ENCODE results near the gene SLC13A3.

- TF ChIP-seq CTCF (IDR thresholded peaks at IDR 0.05), result no peak
- no peak for TF ChIP-seq EZH2 (IDR thresholded peaks at IDR 0.05)
- TF ChIP-seq EZH2phosphoT487 (IDR thresholded peaks at IDR 0.05), result no peak
Observed at GRCh38 chr20:46541229-46541935, 109.9 kb downstream of the SLC13A3 start.

Data from neural progenitor cell (in vitro differentiated cells).